H1 (cell line): Measurements from ENCODE around the gene CH25H. TPM values are rescaled to one million over a fixed set of nuclear protein-coding genes. Genes with fewer than 3 reads are reported as not detected.

Source experiments
- CTCF ChIA-PET: fragments of 300-600 bp; sonication (Branson Sonifier 250); formaldehyde crosslinking; loops from one replicate; lab custom pipeline; 2021; ENCODE audit not compliant: partially characterized antibody; lab: Charles Lee
- POLR2A ChIA-PET: fragments of 300-600 bp; sonication (Branson Sonifier 250); formaldehyde crosslinking; loops from one replicate; lab custom pipeline; 2021; ENCODE audit warnings: inconsistent platforms; ENCODE audit not compliant: partially characterized antibody; lab: Charles Lee
- DNase-seq, 2 experiments: peaks; one replicate each; pipeline versions ENCODE4 v3.0.0 to v3.0.0-alpha.2; 2010 to 2022; ENCODE audit warnings: low spot score in 2 of 2, low read depth in 1 of 2, mixed read lengths in 1 of 2
- FAIRE-seq: peaks from 2 replicates; lab custom pipeline; 2011; peaks lifted over from hg19 to GRCh38; lab: Jason Lieb, UNC
- H2AFZ ChIP-seq: 2 replicates; pipeline ENCODE4 v1.8.1; 2012; ENCODE audit warnings: low read length, inconsistent platforms
- H2AK5ac ChIP-seq: 2 replicates; pipeline ENCODE4 v1.6.1; 2013; ENCODE audit warnings: low read depth, low read length
- H2BK120ac ChIP-seq: replicated peaks from 2 replicates; pipeline ENCODE3; 2013; ENCODE audit warnings: low read depth, low read length, inconsistent platforms
- H2BK12ac ChIP-seq: 2 replicates; pipeline ENCODE4 v1.6.1; 2013; ENCODE audit warnings: low read depth, low read length
- H2BK15ac ChIP-seq: 2 replicates; pipeline ENCODE4 v1.6.1; 2013; ENCODE audit warnings: low read length
- H2BK20ac ChIP-seq: 2 replicates; pipeline ENCODE4 v1.6.1; 2013; ENCODE audit warnings: low read length
- H2BK5ac ChIP-seq: 2 replicates; pipeline ENCODE4 v1.6.1; 2013; ENCODE audit warnings: low read depth, low read length
- H3K14ac ChIP-seq: 2 replicates; pipeline ENCODE4 v1.6.1; 2013; ENCODE audit warnings: inconsistent platforms; ENCODE audit not compliant: insufficient read length
- H3K18ac ChIP-seq: 2 replicates; pipeline ENCODE4 v1.6.1; 2013; ENCODE audit warnings: low read length; ENCODE audit errors: extremely low read depth
- H3K23ac ChIP-seq: 2 replicates; pipeline ENCODE4 v1.6.1; 2013; ENCODE audit warnings: inconsistent platforms; ENCODE audit not compliant: insufficient read length
- H3K23me2 ChIP-seq: 2 replicates; pipeline ENCODE4 v1.6.1; 2013; ENCODE audit warnings: low read depth, low read length
- H3K27ac ChIP-seq: 2 replicates; pipeline ENCODE4 v1.6.1; 2011; ENCODE audit warnings: low read depth, low read length, inconsistent platforms
- H3K27me3 ChIP-seq, 4 experiments: replicated peaks in 1 of 4; 1 replicate in 1 of 4; 2 replicates in 3 of 4; pipeline versions ENCODE4 v1.6.1 to v1.8.1; 2011 to 2013; ENCODE audit warnings: low read length in 3 of 4, mild to moderate bottlenecking in 3 of 4, inconsistent platforms in 2 of 4, mixed read lengths in 2 of 4, moderate library complexity in 1 of 4; ENCODE audit not compliant: control insufficient read depth in 3 of 4, insufficient read depth in 3 of 4; ENCODE audit errors: extremely low read depth in 1 of 4
- H3K36me3 ChIP-seq, 4 experiments: 2 replicates each; pipeline versions ENCODE4 v1.6.1 to v1.8.1; 2011 to 2013; ENCODE audit warnings: mild to moderate bottlenecking in 4 of 4, low read length in 3 of 4, moderate library complexity in 2 of 4, control low read depth in 1 of 4, inconsistent platforms in 1 of 4; ENCODE audit not compliant: insufficient read depth in 4 of 4, control insufficient read depth in 2 of 4
- H3K4ac ChIP-seq: replicated peaks from 2 replicates; pipeline ENCODE3; 2013; ENCODE audit warnings: low read length, low read depth, mixed read lengths, inconsistent platforms; ENCODE audit not compliant: insufficient read length
- H3K4me1 ChIP-seq, 4 experiments: replicated peaks in 1 of 4; 1 replicate in 1 of 4; 2 replicates in 3 of 4; pipeline versions ENCODE4 v1.6.1 to v1.8.1; 2011 to 2013; ENCODE audit warnings: low read length in 3 of 4, inconsistent platforms in 2 of 4, mixed read lengths in 1 of 4; ENCODE audit not compliant: insufficient read depth in 4 of 4, control insufficient read depth in 3 of 4
- H3K4me2 ChIP-seq, 2 experiments: 2 replicates each; pipeline versions ENCODE4 v1.6.1 to v1.8.1; 2011 to 2013; ENCODE audit warnings: low read depth in 2 of 2, low read length in 2 of 2, control low read depth in 1 of 2, inconsistent platforms in 1 of 2, mild to moderate bottlenecking in 1 of 2; ENCODE audit not compliant: insufficient read depth in 1 of 2
- H3K4me3 ChIP-seq, 4 experiments: fragments of 200-600, 300-600 bp in 1 of 4; sonication (generic), shearing (Covaris generic), sonication (Bioruptor Twin) in 1 of 4; 2 replicates each; pipeline versions ENCODE4 v1.5.1 to v1.8.1; 2011 to 2016; ENCODE audit warnings: low read length in 4 of 4, low read depth in 3 of 4, control low read depth in 2 of 4, inconsistent platforms in 2 of 4, mild to moderate bottlenecking in 2 of 4, mixed read lengths in 1 of 4, moderate library complexity in 1 of 4; ENCODE audit not compliant: insufficient read depth in 2 of 4; ENCODE audit errors: extremely low read depth in 1 of 4
- H3K56ac ChIP-seq: replicated peaks from 2 replicates; pipeline ENCODE3; 2013; ENCODE audit warnings: low read depth, mild to moderate bottlenecking, mixed read lengths, low read length, inconsistent platforms; ENCODE audit not compliant: insufficient read length
- H3K79me1 ChIP-seq: 2 replicates; pipeline ENCODE4 v1.6.1; 2013; ENCODE audit warnings: low read depth, low read length, control low read depth
- H3K79me2 ChIP-seq, 2 experiments: 2 replicates each; pipeline versions ENCODE4 v1.6.1 to v1.8.1; 2012 to 2013; ENCODE audit warnings: low read length in 2 of 2, mild to moderate bottlenecking in 2 of 2, inconsistent platforms in 1 of 2; ENCODE audit not compliant: insufficient read depth in 2 of 2, control insufficient read depth in 1 of 2
- H3K9ac ChIP-seq, 4 experiments: replicated peaks in 1 of 4; 1 replicate in 1 of 4; 2 replicates in 3 of 4; pipeline versions ENCODE4 v1.6.1 to v1.8.1; 2011 to 2013; ENCODE audit warnings: low read depth in 3 of 4, low read length in 3 of 4, control low read depth in 2 of 4, mild to moderate bottlenecking in 2 of 4, moderate library complexity in 2 of 4, inconsistent platforms in 1 of 4; ENCODE audit errors: extremely low read depth in 1 of 4
- H3K9me3 ChIP-seq, 2 experiments: 2 replicates each; pipeline versions ENCODE4 v1.6.1 to v1.8.1; 2012 to 2013; ENCODE audit warnings: mild to moderate bottlenecking in 2 of 2, moderate library complexity in 2 of 2, control low read depth in 1 of 2, inconsistent platforms in 1 of 2, low read depth in 1 of 2, low read length in 1 of 2, mixed read lengths in 1 of 2; ENCODE audit not compliant: insufficient read depth in 2 of 2
- H4K20me1 ChIP-seq, 2 experiments: replicated peaks in 1 of 2; 2 replicates each; pipeline versions ENCODE3 to v1.8.1; 2011 to 2013; ENCODE audit warnings: inconsistent platforms in 2 of 2, low read length in 2 of 2, mild to moderate bottlenecking in 1 of 2; ENCODE audit not compliant: insufficient read depth in 2 of 2, control insufficient read depth in 1 of 2
- H4K5ac ChIP-seq: 2 replicates; pipeline ENCODE4 v1.6.1; 2013; ENCODE audit warnings: low read length, low read depth, mixed read lengths, inconsistent platforms; ENCODE audit not compliant: insufficient read length
- H4K8ac ChIP-seq: 2 replicates; pipeline ENCODE4 v1.8.0; 2013; ENCODE audit warnings: mild to moderate bottlenecking, moderate library complexity, low read length, inconsistent platforms; ENCODE audit not compliant: insufficient read depth; ENCODE audit errors: extremely low read depth
- H4K91ac ChIP-seq: replicated peaks from 2 replicates; pipeline ENCODE3; 2013; ENCODE audit warnings: low read length, mixed read lengths, inconsistent platforms; ENCODE audit not compliant: insufficient read length
- CBX8 ChIP-seq: fragments of 300-800, 300-1000 bp; sonication (generic); IDR thresholded peaks from 2 replicates; pipeline ENCODE4 v1.7.1; 2016; ENCODE audit warnings: low read depth, low read length, borderline replicate concordance
- CREB1 ChIP-seq: IDR thresholded peaks from 2 replicates; pipeline ENCODE4 v1.6.1; 2012; ENCODE audit warnings: inconsistent platforms
- CTBP2 ChIP-seq: IDR thresholded peaks from 2 replicates; pipeline ENCODE4 v1.7.0; 2011; ENCODE audit warnings: borderline replicate concordance, mild to moderate bottlenecking, moderate library complexity, mixed read lengths, low read length; ENCODE audit not compliant: insufficient read depth, insufficient read length
- JUN ChIP-seq: IDR thresholded peaks from 2 replicates; pipeline ENCODE4 v1.6.1; 2011; ENCODE audit warnings: low read depth, mild to moderate bottlenecking, improper control_type of control experiment, low read length
- KDM1A ChIP-seq: fragments of 200-600, 300-600 bp; sonication (generic); IDR thresholded peaks from 2 replicates; pipeline ENCODE4 v1.7.1; 2016; ENCODE audit warnings: mild to moderate bottlenecking, low read length, borderline replicate concordance
- MAFK ChIP-seq: IDR thresholded peaks from 2 replicates; pipeline ENCODE4 v1.6.1; 2012; ENCODE audit warnings: low read depth, mild to moderate bottlenecking, improper control_type of control experiment, low read length
- PHF8 ChIP-seq: fragments of 200-600 bp; sonication (generic); conservative IDR thresholded peaks from 2 replicates; pipeline ENCODE4 v1.7.1; 2012; ENCODE audit warnings: low read depth, mild to moderate bottlenecking, inconsistent platforms, low read length, moderate library complexity
- POU5F1 ChIP-seq: IDR thresholded peaks from 2 replicates; pipeline ENCODE4 v1.6.1; 2011; ENCODE audit warnings: low read depth, mild to moderate bottlenecking, low read length, moderate library complexity
- SAP30 ChIP-seq: fragments of 300-600 bp; sonication (generic); IDR thresholded peaks from 2 replicates; pipeline ENCODE4 v1.7.1; 2012; ENCODE audit warnings: low read length, moderate library complexity, mild to moderate bottlenecking, inconsistent platforms; ENCODE audit not compliant: insufficient read depth, insufficient replicate concordance
- SIRT6 ChIP-seq: IDR thresholded peaks from one replicate; pipeline ENCODE4 v1.7.1; 2012; ENCODE audit warnings: low read length, inconsistent platforms
- SIX5 ChIP-seq: IDR thresholded peaks from 2 replicates; pipeline ENCODE4 v1.6.1; 2011; ENCODE audit warnings: mild to moderate bottlenecking, low read depth, low read length
- SP1 ChIP-seq: IDR thresholded peaks from 2 replicates; pipeline ENCODE4 v1.6.1; 2011; ENCODE audit warnings: low read depth, low read length
- WGBS, 2 experiments: shearing (Covaris generic) in 1 of 2; methylation state at CpG; one replicate each; pipeline versions ENCODE4 v1.1.6 to v1.1.7; 2013 to 2015; ENCODE audit warnings: low lambda C conversion rate in 2 of 2, mixed read lengths in 2 of 2, inconsistent platforms in 1 of 2, low coverage in 1 of 2, missing lambda C conversion rate in 1 of 2; ENCODE audit not compliant: insufficient replicate concordance in 2 of 2, insufficient coverage in 1 of 2, insufficient read length in 1 of 2; ENCODE audit errors: extremely low coverage in 1 of 2, missing lambda C conversion rate in 1 of 2; 5-methylcytosine and 5-hydroxymethylcytosine counted together
- polyA plus RNA-seq, 7 experiments: library from polyadenylated mRNA; depleted of rRNA in 3 of 7; stranded (reverse) in 5 of 7; unstranded in 2 of 7; fragments of >200 nt in 5 of 7; fragments of 200-250 nt in 2 of 7; gene quantifications; 1 replicate in 5 of 7; 2 replicates in 1 of 7; 4 replicates in 1 of 7; pipeline versions ENCODE4 v1.2.1 to v1.2.3, GENCODE V29; 2011 to 2013; ENCODE audit warnings: missing spikeins in 2 of 7, mixed read lengths in 2 of 7
- total RNA-seq: library from RNA; stranded (reverse); fragmentation: NEBNext Ultra II Directional; extraction: Animal tissue kit (Norgen Biotek cat#: 25700); gene quantifications from 2 replicates; pipeline ENCODE4 v1.2.1, GENCODE V29; 2021
- TF ChIP-seq, protein P1 (sequence below): IDR thresholded peaks from 2 replicates; pipeline ENCODE4 v1.6.1; 2012; ENCODE audit warnings: inconsistent platforms

CH25H gene
- total and polyA plus RNA-seq, 2 of the 8 experiments (the other 6 are each of a cell fraction or from before 2014, with no cell fraction given): 0.56 to 1.3 TPM

DNA sequence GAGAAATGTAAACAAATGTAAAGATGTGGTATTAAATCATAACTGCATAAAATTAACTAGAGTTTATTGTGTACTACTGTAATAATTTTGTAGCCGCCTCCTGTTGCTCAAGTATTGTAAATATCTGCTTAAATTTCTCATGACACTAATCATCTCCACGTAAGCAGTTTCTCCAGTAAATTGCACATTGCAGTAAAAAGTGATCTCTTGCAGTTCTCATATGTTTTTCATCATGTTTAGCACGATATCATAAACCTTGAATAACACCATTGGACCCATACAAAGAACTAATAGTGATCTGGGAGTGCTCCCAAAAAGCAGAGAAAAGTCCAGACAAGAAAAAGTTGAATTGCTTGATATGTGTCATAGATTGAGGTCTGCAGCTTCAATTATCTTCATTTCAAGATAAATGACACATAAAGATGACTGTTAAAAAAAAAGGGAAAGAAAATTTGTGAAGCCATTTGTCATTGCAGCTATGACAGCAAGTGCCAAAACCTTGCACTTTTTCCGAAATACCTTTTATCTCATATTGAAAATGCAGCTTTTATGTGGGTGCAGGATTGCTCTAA is 29.2 kb upstream of the CH25H start:
- no peak overlapping the region for H4K8ac ChIP-seq
- H3K23ac ChIP-seq: no peak overlapping the region
- no peaks in the 10 kb centered on the region for H4K20me1 ChIP-seq
- H2BK120ac ChIP-seq: no peak overlapping the region
- no peak overlapping the region for H2BK15ac ChIP-seq
- no peak overlapping the region for H2AK5ac ChIP-seq
- no peak overlapping the region for H3K4me2 ChIP-seq
- no peak overlapping the region for H3K14ac ChIP-seq
- POLR2A ChIA-PET: no interaction called here
- no peak overlapping the region for H2BK20ac ChIP-seq
- no peak overlapping the region for H3K27ac ChIP-seq
- H3K4me3 ChIP-seq: no peak overlapping the region
- CTCF ChIA-PET: interaction anchor here (0.6 to 3.1 kb wide), 4 partner anchors 8 to 132 kb away, joined by 3 to 21 read pairs (median 4); no protein-coding TSS in a partner anchor
- no peak overlapping the region for H2BK12ac ChIP-seq
- WGBS, 2 experiments: 90% methylated on average over 4 of the region's 4 CpGs; no CpG with 5 or more reads in 1 of the 2 experiments
- H3K36me3 ChIP-seq: no peaks in the 10 kb centered on the region
- no peak overlapping the region for H2AFZ ChIP-seq
- no peak overlapping the region for H4K91ac ChIP-seq
- no peaks in the 10 kb centered on the region for H3K23me2 ChIP-seq
- FAIRE-seq (no peak), DNase-seq (no peak)
- no peak overlapping the region for H3K9ac ChIP-seq
- peaks cover 0 to 9% (median 5%) of the 10 kb centered on the region in 4 experiments; a peak in 6 of 7 replicates for H3K4me1 ChIP-seq
- H3K56ac ChIP-seq: no peak overlapping the region
- no peaks in the 10 kb centered on the region for H3K79me2 ChIP-seq
- H3K79me1 ChIP-seq: no peaks in the 10 kb centered on the region
- H3K18ac ChIP-seq: no peak overlapping the region
- H4K5ac ChIP-seq: no peak overlapping the region
- no peak overlapping the region for H2BK5ac ChIP-seq
- no peaks in the 10 kb centered on the region for H3K9me3 ChIP-seq
- H3K4ac ChIP-seq: no peak overlapping the region
- no peaks in the 10 kb centered on the region for H3K27me3 ChIP-seq
- TF ChIP-seq SIX5 (no peak), PHF8 (no peak), MAFK (no peak), CBX8 (no peak), POU5F1 (no peak), SIRT6 (no peak), KDM1A (no peak), CREB1 (no peak), JUN (no peak), SAP30 (no peak), SP1 (no peak), CTBP2 (no peak)
- TF ChIP-seq, protein P1, sequence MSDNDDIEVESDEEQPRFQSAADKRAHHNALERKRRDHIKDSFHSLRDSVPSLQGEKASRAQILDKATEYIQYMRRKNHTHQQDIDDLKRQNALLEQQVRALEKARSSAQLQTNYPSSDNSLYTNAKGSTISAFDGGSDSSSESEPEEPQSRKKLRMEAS: no peak
